M059J (cell line): ENCODE measurements around the gene CIZ1. TPM values are rescaled to one million over a fixed set of nuclear protein-coding genes. Genes with fewer than 3 reads are reported as not detected.
"Not testable (repeated sequence)": the region's sequence is repeated elsewhere in the genome, so short reads cannot be mapped to it uniquely, and the experiment has no call there.

ENCODE experiments used
- DNase-seq: peaks from one replicate; pipeline ENCODE4 v3.0.0-alpha.2; 2012; ENCODE audit warnings: low read depth
- total RNA-seq: library from RNA; depleted of rRNA; stranded (reverse); fragments of >200 nt; shearing (Covaris generic); gene quantifications from 2 replicates; pipeline ENCODE4 v1.2.3, GENCODE V29; 2014

The CIZ1 gene
- total RNA-seq, 1 experiment from 2014 or later: 52.4 TPM

DNA sequence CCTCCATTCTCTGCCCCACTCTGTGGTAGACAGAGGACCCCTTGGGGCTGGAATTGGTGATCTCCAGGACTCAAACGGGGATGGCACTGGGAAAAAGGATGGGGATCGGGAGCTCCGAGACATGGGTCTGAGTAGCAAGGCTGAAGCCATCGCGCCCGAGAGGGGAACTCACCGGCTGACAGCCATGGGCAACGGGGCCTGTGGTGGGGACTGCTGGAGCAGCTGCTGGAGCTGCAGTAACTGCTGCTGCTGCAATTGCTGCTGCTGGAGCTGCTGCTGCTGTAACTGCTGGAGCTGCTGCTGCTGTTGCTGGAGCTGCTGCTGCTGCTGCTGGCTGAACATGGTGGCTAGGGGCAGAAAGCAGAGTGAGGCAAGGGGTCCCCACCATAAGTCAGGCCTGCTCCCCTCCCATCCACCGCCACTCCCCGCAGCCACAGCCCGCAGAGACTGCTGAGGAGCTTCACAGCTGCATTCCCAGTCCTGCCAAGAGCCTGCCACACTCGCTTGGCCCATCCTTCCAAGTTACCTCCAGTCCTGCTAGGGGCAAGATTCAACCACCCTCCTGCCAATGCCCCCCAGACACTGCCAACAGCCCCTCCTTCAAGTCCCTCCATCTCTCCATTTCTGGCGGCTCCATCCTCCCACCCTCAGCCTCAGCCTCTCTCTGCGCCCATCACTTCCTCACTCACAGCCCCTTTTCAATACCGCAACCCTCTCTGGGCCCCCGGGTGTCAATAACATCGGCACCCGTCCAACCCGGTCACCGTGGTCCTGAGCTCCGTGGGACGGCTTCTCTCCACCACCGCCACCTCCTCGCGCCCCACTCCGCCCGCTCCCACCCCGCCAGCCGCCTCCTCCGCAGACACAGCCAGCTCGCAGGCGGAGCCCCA is 611 bp downstream of the CIZ1 start:
- no peak for DNase-seq

- DNase-seq: no peak
Observed at GRCh38 chr9:128190013-128190412, 1.4 kb downstream of the CIZ1 start.

GRCh38 chr9:128188209-128188608 is 3.2 kb downstream of the CIZ1 start:
- peak; percentile 31 for DNase-seq

GRCh38 chr9:128187361-128187760 is 4.0 kb downstream of the CIZ1 start:
- no peak for DNase-seq

GRCh38 chr9:128185979-128186965 is 5.1 kb downstream of the CIZ1 start:
- no peak for DNase-seq

GRCh38 chr9:128182893-128183588 is 8.3 kb downstream of the CIZ1 start:
- DNase-seq: no peak

DNA sequence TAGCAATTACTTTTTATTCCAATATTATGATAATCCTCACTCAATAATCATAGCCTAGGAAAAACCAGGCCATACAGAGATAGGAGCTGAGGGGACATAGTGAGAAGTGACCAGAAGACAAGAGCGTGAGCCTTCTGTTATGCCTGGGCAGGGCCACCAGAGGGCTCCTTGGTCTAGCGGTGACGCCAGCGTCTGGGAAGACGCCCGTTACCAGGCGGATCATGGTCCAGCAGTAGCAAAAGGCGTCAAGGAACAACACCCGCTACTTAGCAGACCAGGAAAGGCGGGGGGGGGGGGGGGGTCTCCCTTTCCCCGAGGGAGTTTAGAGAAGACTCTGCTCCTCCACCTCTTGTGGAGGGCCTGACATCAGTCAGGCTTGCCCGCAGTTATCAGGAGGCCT is 9.9 kb downstream of the CIZ1 start:
- not testable (repeated sequence) for DNase-seq

GRCh38 chr9:128180447-128180846 is 10.9 kb downstream of the CIZ1 start:
- no peak for DNase-seq

GRCh38 chr9:128180001-128180400 is 11.4 kb downstream of the CIZ1 start:
- no peak for DNase-seq

DNA sequence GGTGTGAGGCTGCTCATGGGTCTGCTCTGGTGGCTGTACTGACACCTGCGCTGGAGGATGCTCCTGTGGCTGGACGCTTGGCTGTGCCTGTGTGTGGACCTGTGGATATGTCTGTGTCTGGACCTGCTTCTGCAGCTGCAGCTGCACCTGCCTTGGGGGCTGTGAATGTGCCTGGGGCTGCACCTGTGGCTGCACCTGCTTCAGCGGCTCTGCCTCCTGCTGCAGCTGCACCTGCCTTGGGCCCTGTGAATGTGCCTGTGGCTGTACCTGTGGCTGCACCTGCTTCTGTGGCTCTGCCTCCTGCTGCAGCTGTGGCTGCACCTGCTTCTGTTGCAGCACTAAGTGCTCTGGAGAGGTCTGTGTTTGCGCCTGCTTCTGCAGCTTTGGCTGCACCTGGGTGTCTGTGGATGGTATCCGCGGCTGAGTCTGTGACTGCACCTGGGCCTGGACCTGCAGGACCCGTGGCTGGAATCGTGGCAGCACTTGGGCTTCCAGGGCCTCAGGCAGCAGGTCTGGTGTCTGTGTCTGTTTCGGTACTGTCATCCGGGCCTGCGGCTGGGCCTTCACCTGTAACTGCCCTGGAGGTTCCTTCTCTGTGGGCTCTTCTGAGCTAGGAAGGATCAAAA is 12.5 kb downstream of the CIZ1 start:
- DNase-seq: no peak

GRCh38 chr9:128175726-128176125 is 15.6 kb downstream of the CIZ1 start:
- peak; percentile 20 for DNase-seq

DNA sequence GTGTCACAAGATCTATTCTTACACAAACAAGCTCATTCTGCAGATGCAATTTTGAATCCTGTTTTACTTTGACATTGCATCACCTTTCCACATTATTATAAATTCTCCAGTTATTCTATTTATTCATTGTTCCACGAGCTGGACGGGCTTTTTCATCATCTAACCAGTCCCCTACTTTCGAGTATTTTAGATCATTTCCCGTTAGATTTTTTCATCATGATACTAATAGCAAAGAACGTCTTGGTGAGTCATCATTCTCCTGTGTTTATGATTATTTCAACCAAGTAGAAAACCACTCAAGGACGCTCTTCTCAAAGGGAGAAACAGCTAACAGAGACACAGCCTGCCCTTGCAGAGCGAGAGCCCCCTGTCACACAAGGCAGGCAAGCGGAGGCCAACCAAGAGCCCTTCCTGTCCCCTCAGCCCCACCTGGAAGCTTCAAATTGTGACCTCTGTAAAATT is 16.2 kb downstream of the CIZ1 start:
- DNase-seq: peak; percentile 50

DNA sequence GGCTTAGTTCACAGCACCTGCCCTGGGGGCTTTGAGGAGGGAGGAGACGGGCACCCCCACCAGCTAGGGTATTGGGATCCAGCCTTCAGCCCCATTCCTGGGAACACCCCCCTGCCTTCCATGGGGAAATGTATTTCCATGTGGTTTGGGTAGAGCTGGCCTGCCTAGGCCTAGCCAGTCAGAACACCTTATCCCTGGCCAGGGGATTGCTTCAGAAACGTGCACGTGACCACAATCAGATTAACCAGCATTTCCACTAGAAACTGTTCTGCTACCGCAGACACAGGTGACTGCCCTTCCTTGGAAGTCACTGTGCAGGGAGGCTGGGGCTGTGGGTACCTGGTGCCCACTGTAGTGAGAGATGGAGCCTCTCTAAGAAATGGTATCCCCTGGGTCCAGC is 17.3 kb downstream of the CIZ1 start:
- DNase-seq: no peak

DNA sequence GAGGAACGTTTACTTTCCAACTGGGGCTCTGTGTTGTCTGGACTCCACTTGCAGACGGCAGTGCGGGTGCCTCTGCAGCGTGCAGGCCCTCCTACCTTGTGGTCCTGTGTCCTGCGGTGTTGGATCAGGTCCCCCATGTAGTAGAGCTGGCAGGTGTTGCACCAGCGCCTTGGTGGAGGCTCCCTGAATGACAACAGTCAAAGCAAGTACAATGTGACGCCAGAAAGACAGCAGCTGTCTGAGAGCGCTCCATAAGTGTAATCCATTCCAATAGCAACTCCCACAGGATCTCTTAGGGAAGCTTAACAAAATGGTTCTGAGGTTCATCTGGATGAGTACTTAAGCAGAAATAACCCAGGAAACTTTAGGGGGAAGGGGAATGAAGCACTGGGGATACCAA is 21.4 kb downstream of the CIZ1 start:
- DNase-seq: no peak

DNA sequence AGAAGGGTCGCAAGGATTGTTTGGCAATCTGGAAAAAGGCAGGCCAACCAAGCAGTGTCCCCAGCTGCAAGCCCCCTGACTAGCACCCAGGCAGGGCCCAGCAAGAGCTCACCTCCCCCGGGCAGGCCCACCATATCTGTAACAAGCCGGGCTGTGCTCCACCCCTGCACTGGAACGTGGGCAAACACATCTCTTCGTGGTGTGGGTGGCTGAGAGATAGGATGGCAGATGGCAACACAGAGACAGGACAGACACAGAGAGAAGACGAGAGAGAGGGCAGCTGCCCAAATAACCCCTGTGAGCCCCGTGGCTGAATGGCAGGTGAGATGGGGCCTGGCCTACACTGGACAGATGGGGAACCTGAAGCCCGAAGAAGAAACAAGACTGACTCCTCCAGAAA is 21.9 kb downstream of the CIZ1 start:
- DNase-seq: no peak

- peak; percentile 85 for DNase-seq
Observed at GRCh38 chr9:128168731-128169308, 22.6 kb downstream of the CIZ1 start.

DNA sequence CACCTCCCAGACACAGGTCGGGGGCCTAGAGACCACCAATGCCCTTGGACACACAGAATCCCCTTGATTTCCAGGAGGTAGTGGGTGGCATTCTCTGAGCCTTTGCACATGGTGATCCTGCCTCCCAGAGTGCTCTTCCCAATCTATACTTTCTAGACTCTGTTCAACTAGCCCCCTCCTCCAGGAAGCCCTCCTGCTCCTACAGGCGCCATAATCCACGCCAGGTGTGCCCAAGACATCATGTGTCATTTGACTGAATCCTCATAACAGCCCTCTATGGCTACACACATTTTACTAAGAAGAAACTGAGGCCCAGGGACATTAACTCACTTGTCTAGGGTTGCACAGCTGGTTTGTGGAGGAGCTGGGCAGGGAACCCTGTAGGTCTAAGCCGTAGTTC is 24.2 kb downstream of the CIZ1 start:
- DNase-seq: no peak

GRCh38 chr9:128166169-128166568 is 25.2 kb downstream of the CIZ1 start:
- no peak for DNase-seq

GRCh38 chr9:128164307-128164885 is 27.0 kb downstream of the CIZ1 start:
- DNase-seq: peak; percentile 39

DNA sequence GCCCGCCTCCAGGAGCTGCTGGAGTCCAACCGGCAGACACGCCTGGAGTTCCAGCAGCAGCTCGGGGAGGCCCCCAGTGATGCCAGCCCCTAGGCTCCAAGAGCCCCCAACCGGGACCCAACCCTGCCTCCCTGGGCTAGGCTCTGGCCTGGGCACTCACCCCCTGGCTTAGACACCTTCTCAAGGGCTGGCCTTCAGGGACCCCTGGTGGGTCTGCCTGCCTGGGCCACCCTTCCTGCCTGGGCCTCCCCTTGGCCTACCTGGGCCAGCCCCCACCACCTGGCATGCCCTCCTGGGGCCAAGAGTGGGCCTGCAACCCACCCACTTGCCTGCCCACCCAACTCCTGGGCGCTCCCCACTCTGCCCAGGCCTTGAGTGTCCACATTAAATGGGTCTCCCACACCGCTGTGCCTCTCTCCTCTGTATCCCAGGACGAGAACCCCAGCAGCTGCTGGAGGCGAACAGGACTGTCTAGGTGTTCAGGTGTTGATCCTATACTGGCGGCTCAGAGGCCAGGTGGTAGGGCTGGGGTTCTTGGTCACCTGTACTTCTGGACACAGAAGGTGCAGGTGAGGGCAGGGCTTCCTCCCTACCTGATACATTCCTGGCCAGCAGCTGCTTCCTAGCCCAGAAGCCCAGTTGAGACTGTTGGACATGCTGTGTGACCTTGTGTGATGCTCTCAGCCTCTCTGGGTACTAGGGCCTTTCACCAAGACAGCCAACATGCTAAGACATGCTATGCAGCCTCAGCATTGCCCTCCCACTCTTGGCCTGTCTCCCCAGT is 27.7 kb downstream of the CIZ1 start:
- no peak for DNase-seq
